Subcutaneous abdominal adipose tissue (tissue), 5 donors: ENCODE results near the gene RNASEL.

Experiments used
- H3K27ac ChIP-seq: one replicate; pipeline ENCODE4 v1.7.0; 2013; ENCODE audit warnings: low read depth, mild to moderate bottlenecking, inconsistent platforms, low read length, moderate library complexity
- H3K27me3 ChIP-seq, 5 donors: one replicate each; pipeline ENCODE4 v1.7.0; 2013; ENCODE audit warnings: low read length in 5 of 5, inconsistent platforms in 1 of 5; ENCODE audit not compliant: control insufficient read depth in 5 of 5, insufficient read depth in 4 of 5
- H3K36me3 ChIP-seq, 5 donors: one replicate each; pipeline ENCODE4 v1.7.0; 2013; ENCODE audit warnings: low read length in 5 of 5; ENCODE audit not compliant: control insufficient read depth in 5 of 5, insufficient read depth in 5 of 5
- H3K4me1 ChIP-seq, 5 donors: one replicate each; pipeline ENCODE4 v1.7.0; 2013; ENCODE audit warnings: low read length in 5 of 5, mild to moderate bottlenecking in 3 of 5, moderate library complexity in 1 of 5; ENCODE audit not compliant: control insufficient read depth in 5 of 5, insufficient read depth in 5 of 5
- H3K4me3 ChIP-seq, 5 donors: one replicate each; pipeline ENCODE4 v1.7.0; 2013; ENCODE audit warnings: low read length in 5 of 5, low read depth in 1 of 5
- H3K9ac ChIP-seq, 5 donors: one replicate each; pipeline ENCODE4 v1.7.0; 2013; ENCODE audit warnings: low read length in 5 of 5, mild to moderate bottlenecking in 4 of 5, moderate library complexity in 3 of 5
- H3K9me3 ChIP-seq, 5 donors: one replicate each; pipeline ENCODE4 v1.7.0; 2013; ENCODE audit warnings: low read length in 5 of 5; ENCODE audit not compliant: control insufficient read depth in 5 of 5
- donor health status: healthy.
- donor health status: healthy.
- donor health status: healthy.
- donor health status: healthy.
- donor health status: healthy.

Gene RNASEL

DNA sequence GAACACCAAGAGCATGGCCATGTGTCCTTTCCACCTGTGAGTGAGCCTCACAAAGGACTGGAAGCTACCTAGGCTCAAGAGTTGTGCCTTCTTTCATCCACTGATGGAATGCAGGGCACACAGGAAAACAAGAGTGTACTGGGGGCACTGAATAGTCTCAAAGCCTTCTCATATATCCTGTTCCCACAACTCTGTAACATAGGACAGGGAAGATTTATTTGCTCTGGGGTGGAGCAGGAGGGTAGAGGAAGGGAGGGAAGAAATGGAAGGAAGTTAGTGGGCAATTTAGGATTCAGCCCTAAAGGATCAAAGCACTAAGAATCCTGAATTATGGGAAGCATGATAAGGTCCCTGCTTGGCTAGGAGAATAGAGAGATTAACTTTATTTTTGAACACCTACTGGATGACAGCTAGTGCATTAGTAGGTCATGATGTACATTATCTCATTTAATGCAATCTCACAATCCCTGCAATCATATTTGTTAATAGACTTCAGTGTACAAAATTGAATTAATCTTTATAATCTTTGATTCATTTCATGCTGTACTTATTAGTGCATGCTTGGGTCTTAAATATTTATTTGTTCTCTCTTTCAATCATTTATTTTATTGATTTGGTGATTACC is 42.1 kb upstream of the RNASEL start:
- H3K4me3 ChIP-seq, result no peak overlapping the region
- H3K27ac ChIP-seq, result no peak overlapping the region
- H3K4me1 ChIP-seq, result peaks cover 0 to 15% (median 0%) of the 10 kb centered on the region in 5 donors
- H3K9me3 ChIP-seq, result no peaks in the 10 kb centered on the region
- no peak overlapping the region for H3K9ac ChIP-seq
- H3K27me3 ChIP-seq, result peaks cover 0 to 7% (median 6%) of the 10 kb centered on the region in 5 donors
- H3K36me3 ChIP-seq, result no peaks in the 10 kb centered on the region

DNA sequence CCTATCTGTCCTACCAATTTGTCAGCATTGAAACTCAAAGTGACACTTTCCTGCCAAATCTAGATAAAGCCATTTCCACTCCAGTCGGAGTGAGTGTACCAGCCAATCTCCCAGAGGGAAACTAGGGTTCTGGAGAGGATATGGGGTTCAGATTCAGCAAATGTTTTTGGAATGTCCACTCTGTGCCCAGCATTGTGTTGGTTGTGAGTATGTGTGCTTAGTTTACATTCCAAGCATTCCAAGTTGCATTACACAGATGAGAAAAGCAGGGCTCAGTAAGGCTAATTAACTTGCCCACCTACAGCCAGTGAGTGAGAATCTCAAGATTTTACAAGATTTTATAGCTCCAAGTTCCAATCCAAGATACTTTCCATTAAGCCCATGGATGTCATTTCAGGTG is 41.5 kb upstream of the RNASEL start:
- H3K27me3 ChIP-seq, result peaks cover 0 to 7% (median 6%) of the 10 kb centered on the region in 5 donors
- H3K9me3 ChIP-seq, result no peaks in the 10 kb centered on the region
- no peak overlapping the region for H3K9ac ChIP-seq
- no peak overlapping the region for H3K27ac ChIP-seq
- H3K4me1 ChIP-seq, result peaks cover 0 to 18% (median 0%) of the 10 kb centered on the region in 5 donors
- H3K4me3 ChIP-seq, result no peak overlapping the region
- no peaks in the 10 kb centered on the region for H3K36me3 ChIP-seq

GRCh38 chr1:182629499-182630096 is 40.5 kb upstream of the RNASEL start:
- Histone ChIP-seq H3K27ac (no peak overlapping the region), H3K4me1 (peaks cover 0 to 23% (median 0%) of the 10 kb centered on the region in 5 donors), H3K9ac (no peak overlapping the region), H3K9me3 (no peaks in the 10 kb centered on the region), H3K27me3 (peaks cover 0 to 7% (median 3%) of the 10 kb centered on the region in 5 donors), H3K4me3 (no peak overlapping the region), H3K36me3 (no peaks in the 10 kb centered on the region)

DNA sequence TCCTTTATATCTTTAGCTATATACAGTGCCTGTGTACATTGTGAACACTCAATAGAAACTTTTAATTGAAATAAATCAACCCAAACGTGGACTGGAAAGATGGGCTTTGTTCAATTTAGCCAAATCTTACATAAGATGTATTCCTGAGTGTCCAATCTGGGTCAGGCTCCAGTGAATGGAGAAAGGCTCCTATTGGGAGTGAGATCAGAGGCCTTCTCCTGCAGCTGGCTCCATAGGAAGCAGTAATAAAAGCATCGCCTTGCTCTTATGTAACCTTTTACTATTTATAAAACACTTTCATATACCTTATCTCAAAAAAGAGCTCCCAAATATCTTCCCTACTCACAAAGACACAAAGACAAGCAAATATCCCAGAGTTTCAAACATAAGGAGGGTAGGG is 40.0 kb upstream of the RNASEL start:
- no peak overlapping the region for H3K9ac ChIP-seq
- H3K27ac ChIP-seq, result no peak overlapping the region
- peaks cover 0 to 27% (median 0%) of the 10 kb centered on the region in 5 donors for H3K4me1 ChIP-seq
- H3K9me3 ChIP-seq, result no peaks in the 10 kb centered on the region
- no peak overlapping the region for H3K4me3 ChIP-seq
- H3K36me3 ChIP-seq, result no peaks in the 10 kb centered on the region
- H3K27me3 ChIP-seq, result peaks cover 0 to 7% (median 3%) of the 10 kb centered on the region in 5 donors

GRCh38 chr1:182628657-182629056 is 39.6 kb upstream of the RNASEL start:
- peaks cover 0 to 7% (median 3%) of the 10 kb centered on the region in 5 donors for H3K27me3 ChIP-seq
- no peaks in the 10 kb centered on the region for H3K9me3 ChIP-seq
- no peak overlapping the region for H3K9ac ChIP-seq
- no peak overlapping the region for H3K27ac ChIP-seq
- no peak overlapping the region for H3K4me3 ChIP-seq
- H3K36me3 ChIP-seq, result no peaks in the 10 kb centered on the region
- peaks cover 0 to 28% (median under 1%) of the 10 kb centered on the region in 5 donors for H3K4me1 ChIP-seq

DNA sequence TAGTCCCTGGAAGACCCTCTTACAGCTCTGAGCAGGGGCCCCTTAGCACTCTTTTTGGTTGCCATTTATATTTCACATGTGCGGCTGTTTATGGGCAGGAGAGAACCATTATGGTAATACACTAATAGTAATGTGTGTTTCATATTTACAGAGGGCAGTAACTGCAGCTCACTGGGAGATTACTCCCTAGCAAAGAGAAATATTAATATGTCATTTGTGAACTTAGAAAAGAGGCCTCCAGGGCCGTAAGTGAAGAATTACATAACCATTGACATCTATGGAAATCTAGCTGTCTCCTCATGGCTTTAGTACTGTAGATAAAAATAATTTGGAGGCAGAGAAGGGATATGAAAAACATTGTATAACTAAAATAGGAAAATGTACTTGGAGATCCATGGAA is 38.6 kb upstream of the RNASEL start:
- Histone ChIP-seq H3K27ac (no peak overlapping the region), H3K4me3 (no peak overlapping the region), H3K27me3 (peaks cover 0 to 7% (median 3%) of the 10 kb centered on the region in 5 donors), H3K4me1 (peaks cover 5 to 38% (median 9%) of the 10 kb centered on the region in 5 donors), H3K9ac (no peak overlapping the region), H3K9me3 (no peaks in the 10 kb centered on the region), H3K36me3 (no peaks in the 10 kb centered on the region)

- Histone ChIP-seq H3K36me3 (no peaks in the 10 kb centered on the region), H3K9me3 (no peaks in the 10 kb centered on the region), H3K27me3 (peaks cover 0 to 9% (median 4%) of the 10 kb centered on the region in 5 donors), H3K9ac (no peak overlapping the region), H3K27ac (no peak overlapping the region), H3K4me1 (peaks cover 5 to 38% (median 9%) of the 10 kb centered on the region in 5 donors), H3K4me3 (no peak overlapping the region)
Observed at GRCh38 chr1:182626527-182626926, 37.5 kb upstream of the RNASEL start.

GRCh38 chr1:182625719-182626504 is 36.9 kb upstream of the RNASEL start:
- peaks cover 5 to 37% (median 9%) of the 10 kb centered on the region in 5 donors for H3K4me1 ChIP-seq
- H3K9ac ChIP-seq, result no peak overlapping the region
- H3K4me3 ChIP-seq, result no peak overlapping the region
- H3K27me3 ChIP-seq, result peaks cover 0 to 7% (median 1%) of the 10 kb centered on the region in 5 donors
- no peaks in the 10 kb centered on the region for H3K36me3 ChIP-seq
- H3K27ac ChIP-seq, result no peak overlapping the region
- peaks cover 0 to 4% (median 0%) of the 10 kb centered on the region in 5 donors for H3K9me3 ChIP-seq

DNA sequence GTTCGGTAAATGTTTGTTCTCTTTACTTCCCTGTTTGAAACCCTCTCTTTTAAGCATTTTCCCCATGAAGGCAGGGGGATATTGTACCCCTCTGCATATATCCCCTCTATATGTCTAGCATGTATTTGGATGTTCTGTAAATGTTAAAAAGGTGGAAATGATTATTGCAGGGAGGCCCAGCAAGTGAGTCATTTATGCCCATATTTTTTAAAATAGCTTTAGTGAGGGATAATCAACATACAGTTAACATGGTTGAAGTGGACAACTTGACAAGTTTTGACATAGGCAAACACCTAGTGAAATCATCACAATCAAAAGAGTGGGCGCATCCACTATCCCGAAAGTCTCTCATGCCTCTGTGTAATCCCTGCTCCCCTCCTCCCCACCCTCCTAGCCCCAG is 36.0 kb upstream of the RNASEL start:
- Histone ChIP-seq H3K36me3 (no peaks in the 10 kb centered on the region), H3K4me3 (no peak overlapping the region)

DNA sequence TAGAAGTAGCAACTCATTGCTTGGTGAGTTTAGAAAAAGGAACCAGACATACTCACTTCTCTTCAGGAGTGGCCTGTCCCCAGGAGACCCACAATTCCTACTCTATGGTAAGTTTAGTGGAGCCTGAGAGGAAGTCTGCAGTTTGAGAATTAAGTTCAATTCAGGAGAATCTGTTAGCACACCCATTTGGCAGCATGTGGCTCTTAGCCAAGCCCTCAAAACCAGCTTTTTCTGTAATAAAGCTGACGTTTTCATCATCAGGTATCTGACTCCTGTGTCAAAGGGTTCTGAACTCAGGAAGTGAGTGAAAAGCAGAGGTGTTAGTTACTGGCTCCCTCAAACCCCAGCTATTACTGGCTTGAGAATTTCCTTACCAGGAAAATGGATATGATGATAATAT is 35.5 kb upstream of the RNASEL start:
- Histone ChIP-seq H3K4me1 (peaks cover 5 to 30% (median 9%) of the 10 kb centered on the region in 5 donors), H3K27me3 (peaks cover 0 to 4% (median 0%) of the 10 kb centered on the region in 5 donors), H3K9ac (no peak overlapping the region), H3K9me3 (peaks cover 0 to 5% (median 0%) of the 10 kb centered on the region in 5 donors), H3K27ac (no peak overlapping the region), H3K36me3 (no peaks in the 10 kb centered on the region), H3K4me3 (no peak overlapping the region)

More for the DNA sequence above, 36.0 kb upstream of the RNASEL start:
- Histone ChIP-seq H3K9me3 (peaks cover 0 to 5% (median 0%) of the 10 kb centered on the region in 5 donors), H3K27ac (no peak overlapping the region), H3K4me1 (peaks cover 5 to 34% (median 9%) of the 10 kb centered on the region in 5 donors), H3K9ac (no peak overlapping the region), H3K27me3 (peaks cover 0 to 4% (median 0%) of the 10 kb centered on the region in 5 donors)
